GM06990 (cell line): Measurements from ENCODE around the gene HMMR.
"Not testable (repeated sequence)": the region's sequence is repeated elsewhere in the genome, so short reads cannot be mapped to it uniquely, and the experiment has no call there.

ENCODE experiments used
- DNase-seq: peaks from one replicate; pipeline ENCODE4 v3.0.0-alpha.2; 2011; ENCODE audit not compliant: insufficient read length; ENCODE audit errors: extremely low read depth
- H3K27me3 ChIP-seq: replicated peaks from 2 replicates; pipeline ENCODE4 v1.6.0; 2011; ENCODE audit warnings: low read length; ENCODE audit not compliant: control insufficient read depth, insufficient read depth
- H3K36me3 ChIP-seq: 2 replicates; pipeline ENCODE4 v1.5.1; 2011; ENCODE audit warnings: low read length; ENCODE audit not compliant: control insufficient read depth, insufficient read depth
- H3K4me3 ChIP-seq: replicated peaks from 2 replicates; pipeline ENCODE4 v1.5.1; 2011; ENCODE audit warnings: low read depth, mild to moderate bottlenecking, control low read depth, low read length
- TF ChIP-seq, protein P1 (sequence below): IDR thresholded peaks from 2 replicates; pipeline ENCODE4 v1.5.1; 2011; ENCODE audit warnings: low read length, control low read depth, mild to moderate bottlenecking, inconsistent platforms; ENCODE audit not compliant: insufficient read depth, poor library complexity, severe bottlenecking

The HMMR gene

DNA sequence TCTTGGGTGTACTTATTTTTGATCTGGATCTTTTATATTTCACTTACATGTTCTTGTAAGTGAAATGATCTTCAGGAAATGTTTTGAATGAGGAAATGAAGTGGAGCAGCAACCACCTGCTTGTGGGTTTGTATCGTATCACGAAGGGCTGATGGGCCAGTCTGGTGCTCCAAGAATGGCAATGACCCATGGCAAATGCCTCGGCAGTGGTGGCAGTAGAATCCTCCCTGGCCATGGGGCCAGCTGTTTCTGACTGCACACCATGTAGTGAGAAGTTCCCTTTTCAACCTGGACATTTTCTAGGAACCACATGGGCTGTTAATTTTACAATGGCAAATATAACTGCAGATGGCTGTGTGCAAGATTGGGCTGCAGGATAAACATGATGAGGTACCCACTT lies 74.9 kb downstream of the HMMR start:
- no peak overlapping the region for H3K4me3 ChIP-seq
- no peaks in the 10 kb centered on the region for H3K27me3 ChIP-seq
- TF ChIP-seq, protein P1, sequence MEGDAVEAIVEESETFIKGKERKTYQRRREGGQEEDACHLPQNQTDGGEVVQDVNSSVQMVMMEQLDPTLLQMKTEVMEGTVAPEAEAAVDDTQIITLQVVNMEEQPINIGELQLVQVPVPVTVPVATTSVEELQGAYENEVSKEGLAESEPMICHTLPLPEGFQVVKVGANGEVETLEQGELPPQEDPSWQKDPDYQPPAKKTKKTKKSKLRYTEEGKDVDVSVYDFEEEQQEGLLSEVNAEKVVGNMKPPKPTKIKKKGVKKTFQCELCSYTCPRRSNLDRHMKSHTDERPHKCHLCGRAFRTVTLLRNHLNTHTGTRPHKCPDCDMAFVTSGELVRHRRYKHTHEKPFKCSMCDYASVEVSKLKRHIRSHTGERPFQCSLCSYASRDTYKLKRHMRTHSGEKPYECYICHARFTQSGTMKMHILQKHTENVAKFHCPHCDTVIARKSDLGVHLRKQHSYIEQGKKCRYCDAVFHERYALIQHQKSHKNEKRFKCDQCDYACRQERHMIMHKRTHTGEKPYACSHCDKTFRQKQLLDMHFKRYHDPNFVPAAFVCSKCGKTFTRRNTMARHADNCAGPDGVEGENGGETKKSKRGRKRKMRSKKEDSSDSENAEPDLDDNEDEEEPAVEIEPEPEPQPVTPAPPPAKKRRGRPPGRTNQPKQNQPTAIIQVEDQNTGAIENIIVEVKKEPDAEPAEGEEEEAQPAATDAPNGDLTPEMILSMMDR: no peak
- no peak for DNase-seq
- no peaks in the 10 kb centered on the region for H3K36me3 ChIP-seq

DNA sequence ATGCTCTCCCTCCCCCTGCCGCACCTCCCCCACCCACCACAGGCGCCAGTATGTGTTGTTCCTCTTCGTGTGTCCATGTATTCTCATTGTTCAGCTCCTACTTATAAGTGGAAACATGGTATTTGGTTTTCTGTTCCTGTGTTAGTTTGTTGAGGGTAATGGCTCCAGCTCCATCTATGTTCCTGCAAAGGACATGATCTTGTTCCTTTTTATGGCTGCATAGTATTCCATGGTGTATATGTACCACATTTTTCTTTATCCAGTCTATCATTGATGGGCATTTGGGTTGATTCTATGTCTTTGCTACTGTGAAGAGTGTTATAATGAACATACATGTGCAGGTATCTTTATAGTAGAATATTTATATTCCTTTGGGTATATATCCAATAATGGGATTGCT lies 76.0 kb downstream of the HMMR start:
- not testable (repeated sequence) for H3K4me3 ChIP-seq

DNA sequence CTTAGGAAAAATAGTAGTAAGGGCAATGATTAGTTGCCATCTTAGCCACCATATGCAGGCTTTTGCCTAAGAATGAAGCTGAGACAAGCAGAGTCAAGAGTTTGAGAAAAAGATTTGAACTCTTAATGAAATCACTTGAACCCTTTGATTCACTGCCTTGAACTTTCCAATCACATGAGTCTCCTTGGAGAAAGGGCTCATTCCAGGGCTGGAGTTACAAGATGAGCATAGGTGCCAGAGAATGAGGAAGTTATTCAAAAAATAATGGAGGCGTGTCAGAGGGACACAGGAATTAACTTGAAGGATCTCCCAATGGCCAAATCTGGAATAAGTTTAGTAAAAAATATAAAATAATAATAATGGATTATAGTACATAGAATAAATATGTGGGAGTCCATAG lies 80.3 kb downstream of the HMMR start:
- H3K4me3 ChIP-seq: no peak overlapping the region
- DNase-seq: no peak
- TF ChIP-seq, protein P1: no peak
- no peaks in the 10 kb centered on the region for H3K27me3 ChIP-seq
- H3K36me3 ChIP-seq: no peaks in the 10 kb centered on the region

More for the DNA sequence above, 76.0 kb downstream of the HMMR start:
- H3K36me3 ChIP-seq, DNase-seq, H3K27me3 ChIP-seq: not testable (repeated sequence)
